Endothelial cell of umbilical vein (primary cell): ENCODE results near the gene TUSC7. TPM values are rescaled to one million over a fixed set of nuclear protein-coding genes. Genes with fewer than 3 reads are reported as not detected.

ENCODE experiments used
- BruUV-seq: library from RNA; stranded (reverse); fragments of 400-500 nt; replicated peaks from 2 replicates; lab custom pipeline; 2021; lab: Mats Ljungman, UMichigan
- CTCF ChIA-PET: fragments of 300-600, 350-600 bp; sonication (Branson Sonifier 250); formaldehyde crosslinking; loops from one replicate; lab custom pipeline; 2021; ENCODE audit warnings: antibody characterized with exemption, inconsistent platforms; lab: Charles Lee
- POLR2A ChIA-PET: fragments of 300-600, 350-600 bp; sonication (Branson Sonifier 250); formaldehyde crosslinking; loops from one replicate; lab custom pipeline; 2021; ENCODE audit warnings: antibody characterized with exemption, inconsistent platforms; lab: Charles Lee
- DNase-seq: peaks from one replicate; pipeline ENCODE4 v3.0.0-alpha.2; 2011; ENCODE audit warnings: low read depth, low spot score
- FAIRE-seq: peaks from 2 replicates; lab custom pipeline; 2011; peaks lifted over from hg19 to GRCh38; lab: Jason Lieb, UNC
- H2AFZ ChIP-seq: 2 replicates; pipeline ENCODE4 v1.6.0; 2012; ENCODE audit warnings: low read depth, low read length, control low read depth, inconsistent platforms
- H3K27ac ChIP-seq: 2 replicates; pipeline ENCODE4 v1.5.1; 2011; ENCODE audit warnings: low read depth, mild to moderate bottlenecking, control low read depth, low read length, moderate library complexity; ENCODE audit not compliant: insufficient read depth
- H3K27me3 ChIP-seq, 2 experiments: 2 replicates each; pipeline versions ENCODE4 v1.6.0 to v1.6.1; 2011; ENCODE audit warnings: low read length in 2 of 2, mixed read lengths in 1 of 2; ENCODE audit not compliant: control insufficient read depth in 2 of 2, insufficient read depth in 2 of 2
- H3K36me3 ChIP-seq, 2 experiments: 2 replicates in 1 of 2; 3 replicates in 1 of 2; pipeline ENCODE4 v1.5.1; 2011; ENCODE audit warnings: low read length in 2 of 2, mild to moderate bottlenecking in 1 of 2, moderate library complexity in 1 of 2; ENCODE audit not compliant: control insufficient read depth in 2 of 2, insufficient read depth in 2 of 2; ENCODE audit errors: extremely low read depth in 1 of 2
- H3K4me1 ChIP-seq: 3 replicates; pipeline ENCODE4 v1.5.1; 2011; ENCODE audit warnings: mild to moderate bottlenecking, low read length; ENCODE audit not compliant: control insufficient read depth, insufficient read depth; ENCODE audit errors: extremely low read depth
- H3K4me2 ChIP-seq: 2 replicates; pipeline ENCODE4 v1.6.1; 2011; ENCODE audit warnings: low read length, control low read depth, mixed read lengths; ENCODE audit not compliant: insufficient read depth
- H3K4me3 ChIP-seq, 3 experiments: fragments of 200-600 bp in 1 of 3; sonication (generic), shearing (Covaris generic) in 1 of 3; replicated peaks in 1 of 3; 2 replicates each; pipeline ENCODE4 v1.5.1; 2011 to 2016; ENCODE audit warnings: control low read depth in 3 of 3, low read length in 3 of 3, mild to moderate bottlenecking in 2 of 3, inconsistent platforms in 1 of 3, low read depth in 1 of 3, moderate library complexity in 1 of 3; ENCODE audit not compliant: insufficient read depth in 1 of 3
- H3K79me2 ChIP-seq: 2 replicates; pipeline ENCODE4 v1.6.0; 2012; ENCODE audit warnings: low read length, inconsistent platforms; ENCODE audit not compliant: control insufficient read depth, insufficient read depth
- H3K9ac ChIP-seq: replicated peaks from 2 replicates; pipeline ENCODE3; 2011; ENCODE audit warnings: low read length, control low read depth; ENCODE audit not compliant: insufficient read depth; ENCODE audit errors: extremely low read depth
- H3K9me1 ChIP-seq: replicated peaks from 3 replicates; pipeline ENCODE4 v1.6.0; 2011; ENCODE audit warnings: mild to moderate bottlenecking, low read length; ENCODE audit not compliant: control insufficient read depth, insufficient read depth; ENCODE audit errors: extremely low read depth
- H3K9me3 ChIP-seq: replicated peaks from 2 replicates; pipeline ENCODE4 v1.5.1; 2012; ENCODE audit warnings: low read length, inconsistent platforms; ENCODE audit not compliant: control insufficient read depth, insufficient read depth
- H4K20me1 ChIP-seq: replicated peaks from 2 replicates; pipeline ENCODE3; 2011; ENCODE audit warnings: mild to moderate bottlenecking, low read length; ENCODE audit not compliant: control insufficient read depth, insufficient read depth; ENCODE audit errors: extremely low read depth
- CTCF ChIP-seq, 2 donors: IDR thresholded peaks; 1 replicate in 1 of 2; 2 replicates in 1 of 2; pipeline ENCODE4 v1.5.1; 2011; ENCODE audit warnings: low read length in 2 of 2, mild to moderate bottlenecking in 2 of 2, moderate library complexity in 2 of 2, control low read depth in 1 of 2, inconsistent platforms in 1 of 2, low read depth in 1 of 2; ENCODE audit not compliant: insufficient read depth in 1 of 2; ENCODE audit errors: extremely low read depth in 1 of 2
- EZH2 ChIP-seq: IDR thresholded peaks from 2 replicates; pipeline ENCODE4 v1.6.1; 2012; ENCODE audit warnings: borderline replicate concordance, low read depth, mild to moderate bottlenecking, moderate library complexity, low read length, inconsistent platforms; ENCODE audit not compliant: severe bottlenecking
- FOS ChIP-seq: IDR thresholded peaks from 2 replicates; pipeline ENCODE4 v1.6.1; 2011; ENCODE audit warnings: mild to moderate bottlenecking, low read length, moderate library complexity, borderline replicate concordance; ENCODE audit not compliant: insufficient read depth
- GATA2 ChIP-seq: IDR thresholded peaks from 2 replicates; pipeline ENCODE4 v1.7.0; 2011; ENCODE audit warnings: low read depth, mild to moderate bottlenecking, moderate library complexity, mixed read lengths, low read length; ENCODE audit not compliant: insufficient read length, insufficient read depth
- JUN ChIP-seq: IDR thresholded peaks from 2 replicates; pipeline ENCODE4 v1.6.1; 2011; ENCODE audit warnings: borderline replicate concordance, low read depth; ENCODE audit not compliant: insufficient read length, insufficient read depth
- MAX ChIP-seq: IDR thresholded peaks from 2 replicates; pipeline ENCODE4 v1.6.1; 2011; ENCODE audit not compliant: insufficient read depth, insufficient read length
- MYC ChIP-seq: IDR thresholded peaks from one replicate; pipeline ENCODE4 v1.6.1; 2011; ENCODE audit warnings: mild to moderate bottlenecking, low read depth, low read length
- POLR2A ChIP-seq: IDR thresholded peaks from 2 replicates; pipeline ENCODE4 v1.6.1; 2012; ENCODE audit warnings: low read depth, mild to moderate bottlenecking, control low read depth, low read length
- POLR2AphosphoS5 ChIP-seq: IDR thresholded peaks from 2 replicates; pipeline ENCODE4 v1.6.1; 2012; ENCODE audit warnings: low read depth, mild to moderate bottlenecking, control low read depth, low read length, moderate library complexity; ENCODE audit not compliant: insufficient read depth
- dilution Hi-C: fragments of 300-500 bp; cut with MboI; formaldehyde crosslinking; loops from one replicate; pipeline ENCODE4 v1.15.0; 2019; ENCODE audit warnings: low sequenced_read_pairs; ENCODE audit not compliant: extremely low pct_ligation_motif_present
- intact Hi-C: fragments of 100-400 bp; cut with micrococcal nuclease; formaldehyde crosslinking; loops from one replicate; pipeline ENCODE4 v1.10.0; 2022
- polyA plus RNA-seq, 4 experiments: library from polyadenylated mRNA; depleted of rRNA in 3 of 4; stranded (reverse) in 3 of 4; unstranded in 1 of 4; fragments of >200 nt; gene quantifications; 2 replicates each; pipeline versions ENCODE4 v1.2.1 to v1.2.3, GENCODE V29; 2011 to 2012; ENCODE audit warnings: missing spikeins in 1 of 4
- total RNA-seq: library from RNA; stranded (reverse); gene quantifications from 2 replicates; pipeline ENCODE4 v1.2.3, GENCODE V29; 2021

The TUSC7 gene
- total and polyA plus RNA-seq, 2 donors (not counting 3 experiments of a cell fraction or from before 2014, with no cell fraction given) = not detected

GRCh38 chr3:116671151-116671550, 38.4 kb upstream of the TUSC7 start:
- no peaks in the 10 kb centered on the region for H3K79me2 ChIP-seq
- CTCF ChIA-PET = no interaction called here
- no peak overlapping the region for H2AFZ ChIP-seq
- dilution Hi-C loops = no loop called here
- H3K4me2 ChIP-seq = no peak overlapping the region
- TF ChIP-seq CTCF (IDR thresholded peaks at IDR 0.05; ENCODE audit: extremely low read depth in 1 of 2, insufficient read depth in 1 of 2, low read depth in 1 of 2, low read length in 2 of 2) (no peak), EZH2 (no peak), JUN (no peak), FOS (no peak), POLR2AphosphoS5 (no peak), MAX (no peak), POLR2A (no peak), MYC (no peak), GATA2 (no peak)
- no peak for DNase-seq
- H3K27ac ChIP-seq = no peak overlapping the region
- H3K4me3 ChIP-seq = no peak overlapping the region
- intact Hi-C loops = no loop called here
- no peak for FAIRE-seq
- H3K27me3 ChIP-seq = no peaks in the 10 kb centered on the region
- POLR2A ChIA-PET = interaction anchor here (0.6 kb wide), 1 partner anchor 274 kb away, joined by 4 read pairs; no protein-coding TSS in a partner anchor
- H3K36me3 ChIP-seq = no peaks in the 10 kb centered on the region
- no peaks in the 10 kb centered on the region for H3K9me1 ChIP-seq
- no peaks in the 10 kb centered on the region for H3K4me1 ChIP-seq
- no TSS peak for BruUV-seq
- no peaks in the 10 kb centered on the region for H3K9me3 ChIP-seq
- no peak overlapping the region for H3K9ac ChIP-seq
- H4K20me1 ChIP-seq = no peaks in the 10 kb centered on the region
